WTC11 (cell line): ENCODE data around the gene CDK12.

Experiments
- ESRRA ChIP-seq: sonication (generic); formaldehyde crosslinking; IDR thresholded peaks from 2 replicates; pipeline ENCODE4 v1.8.1; 2022; ENCODE audit warnings: mild to moderate bottlenecking, missing genetic modification reagents, borderline replicate concordance
- FOXP1 ChIP-seq: sonication (generic); formaldehyde crosslinking; IDR thresholded peaks from 2 replicates; pipeline ENCODE4 v1.8.0; 2022; ENCODE audit warnings: missing genetic modification reagents, mild to moderate bottlenecking, moderate library complexity, borderline replicate concordance
- GTF2I ChIP-seq: fragments of 250-450 bp; sonication (Bioruptor Pico); conservative IDR thresholded peaks from 2 replicates; pipeline ENCODE4 v1.4.0; 2021; ENCODE audit warnings: mild to moderate bottlenecking
- JAZF1 ChIP-seq: fragments of 250-450 bp; sonication (Bioruptor Pico); IDR thresholded peaks from 2 replicates; pipeline ENCODE4 v1.9.0; 2021; ENCODE audit warnings: moderate library complexity, mild to moderate bottlenecking, inconsistent platforms
- JUN ChIP-seq: sonication (generic); formaldehyde crosslinking; IDR thresholded peaks from 2 replicates; pipeline ENCODE4 v1.8.0; 2023; ENCODE audit warnings: mild to moderate bottlenecking, missing genetic modification reagents
- NR2C2 ChIP-seq: sonication (generic); formaldehyde crosslinking; IDR thresholded peaks from 2 replicates; pipeline ENCODE4 v1.8.0; 2022; ENCODE audit warnings: mild to moderate bottlenecking, missing genetic modification reagents
- SP1 ChIP-seq: sonication (generic); formaldehyde crosslinking; conservative IDR thresholded peaks from 2 replicates; pipeline ENCODE4 v1.8.1; 2022; ENCODE audit warnings: missing genetic modification reagents
- ZNF232 ChIP-seq: sonication (generic); formaldehyde crosslinking; IDR thresholded peaks from 2 replicates; pipeline ENCODE4 v1.8.0; 2022; ENCODE audit warnings: mild to moderate bottlenecking, missing genetic modification reagents
- ZNF396 ChIP-seq: fragments of 250-450 bp; sonication (Bioruptor Pico); IDR thresholded peaks from 2 replicates; pipeline ENCODE4 v1.8.0; 2021; ENCODE audit warnings: mild to moderate bottlenecking, moderate library complexity, borderline replicate concordance
- TF ChIP-seq, protein P1 (sequence below): fragments of 200-600 bp; IDR thresholded peaks from 2 replicates; pipeline ENCODE4 v1.8.0; 2022; ENCODE audit warnings: antibody characterized with exemption
- TF ChIP-seq, protein P2 (sequence below): fragments of 250-450 bp; sonication (Bioruptor Pico); IDR thresholded peaks from 2 replicates; pipeline ENCODE4 v1.9.0; 2021; ENCODE audit warnings: mild to moderate bottlenecking, borderline replicate concordance
- TF ChIP-seq, protein P3 (sequence below): sonication (generic); formaldehyde crosslinking; IDR thresholded peaks from 2 replicates; pipeline ENCODE4 v1.8.1; 2023; ENCODE audit warnings: mild to moderate bottlenecking, missing genetic modification reagents, moderate library complexity

DNA sequence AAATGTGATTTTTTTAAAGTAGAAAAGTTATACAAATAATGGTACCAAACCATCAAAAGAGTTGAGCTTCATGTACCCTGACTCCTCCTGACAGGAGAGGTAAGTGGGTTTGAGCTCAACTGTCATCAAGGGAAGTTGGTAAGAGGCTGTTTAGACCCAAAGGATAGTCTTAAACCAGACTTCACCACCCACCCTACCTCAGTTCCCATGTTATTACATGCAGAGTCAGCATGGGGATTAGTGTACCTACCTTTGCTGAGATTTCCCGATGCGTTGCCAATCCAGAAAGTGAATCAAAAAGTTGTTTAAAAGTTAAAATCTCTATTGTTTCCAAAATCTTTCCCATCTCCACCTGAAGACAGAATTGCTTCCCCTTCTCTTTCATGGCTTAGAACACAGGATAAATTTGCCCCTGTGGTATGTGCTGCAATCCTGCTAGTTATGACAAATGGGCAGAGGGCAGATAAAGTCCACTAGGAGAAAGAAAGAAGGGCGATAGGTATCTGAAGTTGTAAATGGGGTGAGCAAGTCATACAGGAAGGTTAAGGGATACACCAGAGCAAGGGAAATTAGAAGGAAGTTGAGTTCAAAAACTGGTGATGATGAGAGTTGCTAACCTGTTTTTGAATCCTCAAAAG lies 73.6 kb downstream of the CDK12 start:
- TF ChIP-seq NR2C2 (CRISPR knock-in tag) (no peak), ESRRA (CRISPR knock-in tag) (no peak), GTF2I (no peak), JAZF1 (CRISPR knock-in tag) (no peak), FOXP1 (no peak), SP1 (no peak), ZNF396 (CRISPR knock-in tag) (no peak), ZNF232 (CRISPR knock-in tag) (no peak), JUN (CRISPR knock-in tag) (no peak)
- TF ChIP-seq, protein P1, sequence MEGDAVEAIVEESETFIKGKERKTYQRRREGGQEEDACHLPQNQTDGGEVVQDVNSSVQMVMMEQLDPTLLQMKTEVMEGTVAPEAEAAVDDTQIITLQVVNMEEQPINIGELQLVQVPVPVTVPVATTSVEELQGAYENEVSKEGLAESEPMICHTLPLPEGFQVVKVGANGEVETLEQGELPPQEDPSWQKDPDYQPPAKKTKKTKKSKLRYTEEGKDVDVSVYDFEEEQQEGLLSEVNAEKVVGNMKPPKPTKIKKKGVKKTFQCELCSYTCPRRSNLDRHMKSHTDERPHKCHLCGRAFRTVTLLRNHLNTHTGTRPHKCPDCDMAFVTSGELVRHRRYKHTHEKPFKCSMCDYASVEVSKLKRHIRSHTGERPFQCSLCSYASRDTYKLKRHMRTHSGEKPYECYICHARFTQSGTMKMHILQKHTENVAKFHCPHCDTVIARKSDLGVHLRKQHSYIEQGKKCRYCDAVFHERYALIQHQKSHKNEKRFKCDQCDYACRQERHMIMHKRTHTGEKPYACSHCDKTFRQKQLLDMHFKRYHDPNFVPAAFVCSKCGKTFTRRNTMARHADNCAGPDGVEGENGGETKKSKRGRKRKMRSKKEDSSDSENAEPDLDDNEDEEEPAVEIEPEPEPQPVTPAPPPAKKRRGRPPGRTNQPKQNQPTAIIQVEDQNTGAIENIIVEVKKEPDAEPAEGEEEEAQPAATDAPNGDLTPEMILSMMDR, result no peak
- TF ChIP-seq, protein P2, sequence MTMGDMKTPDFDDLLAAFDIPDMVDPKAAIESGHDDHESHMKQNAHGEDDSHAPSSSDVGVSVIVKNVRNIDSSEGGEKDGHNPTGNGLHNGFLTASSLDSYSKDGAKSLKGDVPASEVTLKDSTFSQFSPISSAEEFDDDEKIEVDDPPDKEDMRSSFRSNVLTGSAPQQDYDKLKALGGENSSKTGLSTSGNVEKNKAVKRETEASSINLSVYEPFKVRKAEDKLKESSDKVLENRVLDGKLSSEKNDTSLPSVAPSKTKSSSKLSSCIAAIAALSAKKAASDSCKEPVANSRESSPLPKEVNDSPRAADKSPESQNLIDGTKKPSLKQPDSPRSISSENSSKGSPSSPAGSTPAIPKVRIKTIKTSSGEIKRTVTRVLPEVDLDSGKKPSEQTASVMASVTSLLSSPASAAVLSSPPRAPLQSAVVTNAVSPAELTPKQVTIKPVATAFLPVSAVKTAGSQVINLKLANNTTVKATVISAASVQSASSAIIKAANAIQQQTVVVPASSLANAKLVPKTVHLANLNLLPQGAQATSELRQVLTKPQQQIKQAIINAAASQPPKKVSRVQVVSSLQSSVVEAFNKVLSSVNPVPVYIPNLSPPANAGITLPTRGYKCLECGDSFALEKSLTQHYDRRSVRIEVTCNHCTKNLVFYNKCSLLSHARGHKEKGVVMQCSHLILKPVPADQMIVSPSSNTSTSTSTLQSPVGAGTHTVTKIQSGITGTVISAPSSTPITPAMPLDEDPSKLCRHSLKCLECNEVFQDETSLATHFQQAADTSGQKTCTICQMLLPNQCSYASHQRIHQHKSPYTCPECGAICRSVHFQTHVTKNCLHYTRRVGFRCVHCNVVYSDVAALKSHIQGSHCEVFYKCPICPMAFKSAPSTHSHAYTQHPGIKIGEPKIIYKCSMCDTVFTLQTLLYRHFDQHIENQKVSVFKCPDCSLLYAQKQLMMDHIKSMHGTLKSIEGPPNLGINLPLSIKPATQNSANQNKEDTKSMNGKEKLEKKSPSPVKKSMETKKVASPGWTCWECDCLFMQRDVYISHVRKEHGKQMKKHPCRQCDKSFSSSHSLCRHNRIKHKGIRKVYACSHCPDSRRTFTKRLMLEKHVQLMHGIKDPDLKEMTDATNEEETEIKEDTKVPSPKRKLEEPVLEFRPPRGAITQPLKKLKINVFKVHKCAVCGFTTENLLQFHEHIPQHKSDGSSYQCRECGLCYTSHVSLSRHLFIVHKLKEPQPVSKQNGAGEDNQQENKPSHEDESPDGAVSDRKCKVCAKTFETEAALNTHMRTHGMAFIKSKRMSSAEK, result no peak
- TF ChIP-seq, protein P3, sequence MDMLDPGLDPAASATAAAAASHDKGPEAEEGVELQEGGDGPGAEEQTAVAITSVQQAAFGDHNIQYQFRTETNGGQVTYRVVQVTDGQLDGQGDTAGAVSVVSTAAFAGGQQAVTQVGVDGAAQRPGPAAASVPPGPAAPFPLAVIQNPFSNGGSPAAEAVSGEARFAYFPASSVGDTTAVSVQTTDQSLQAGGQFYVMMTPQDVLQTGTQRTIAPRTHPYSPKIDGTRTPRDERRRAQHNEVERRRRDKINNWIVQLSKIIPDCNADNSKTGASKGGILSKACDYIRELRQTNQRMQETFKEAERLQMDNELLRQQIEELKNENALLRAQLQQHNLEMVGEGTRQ (CRISPR knock-in tag), result no peak
